ENCODE results near the gene TRERF1.

TRERF1 gene

GRCh38 chr6:42190554-42191183, 261.1 kb downstream of the TRERF1 start:
- peak; percentile 51 for DNase-seq (ENCODE audit: low read depth)
- TF ChIP-seq CTCF (conservative IDR thresholded peaks at IDR 0.05; ENCODE audit: low read depth, low read length) = no peak

GRCh38 chr6:42188406-42188805, 263.3 kb downstream of the TRERF1 start:
- H3K4me3 ChIP-seq (ENCODE audit: low read depth, low read length) = no peak overlapping the region

More at GRCh38 chr6:42190554-42191183, 261.1 kb downstream of the TRERF1 start:
- H3K4me3 ChIP-seq (ENCODE audit: low read depth, low read length) = no peak overlapping the region

DNA sequence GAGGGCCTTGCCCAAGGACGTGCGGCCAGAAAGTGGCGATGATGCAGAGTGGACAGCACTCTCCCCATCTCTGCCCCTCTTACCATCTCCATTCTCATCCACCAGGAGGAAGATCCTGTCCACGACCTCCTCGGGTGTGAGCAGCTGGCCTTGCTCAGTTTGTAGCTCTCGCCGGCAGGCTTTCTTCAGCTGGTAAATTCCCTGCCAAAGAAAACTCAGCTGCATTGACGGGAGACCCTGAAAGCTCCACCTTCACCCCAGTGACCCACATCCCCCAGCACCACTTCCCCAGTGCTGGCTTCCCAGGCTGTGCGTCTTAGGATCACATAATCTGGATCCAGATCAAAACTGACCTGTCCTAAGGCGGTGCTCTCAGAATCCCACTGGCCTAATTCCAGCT, 266.1 kb downstream of the TRERF1 start:
- no peak overlapping the region for H3K4me3 ChIP-seq (ENCODE audit: low read depth, low read length)
- DNase-seq (ENCODE audit: low read depth) = peak; percentile 48
- TF ChIP-seq CTCF (conservative IDR thresholded peaks at IDR 0.05; ENCODE audit: low read depth, low read length) = peak; percentile 32

More at GRCh38 chr6:42188406-42188805, 263.3 kb downstream of the TRERF1 start:
- no peak for DNase-seq (ENCODE audit: low read depth)
- TF ChIP-seq CTCF (conservative IDR thresholded peaks at IDR 0.05; ENCODE audit: low read depth, low read length) = no peak

GRCh38 chr6:42184475-42184874, 267.3 kb downstream of the TRERF1 start:
- TF ChIP-seq CTCF (conservative IDR thresholded peaks at IDR 0.05; ENCODE audit: low read depth, low read length) = no peak
- H3K4me3 ChIP-seq (ENCODE audit: low read depth, low read length) = no peak overlapping the region
- no peak for DNase-seq (ENCODE audit: low read depth)

DNA sequence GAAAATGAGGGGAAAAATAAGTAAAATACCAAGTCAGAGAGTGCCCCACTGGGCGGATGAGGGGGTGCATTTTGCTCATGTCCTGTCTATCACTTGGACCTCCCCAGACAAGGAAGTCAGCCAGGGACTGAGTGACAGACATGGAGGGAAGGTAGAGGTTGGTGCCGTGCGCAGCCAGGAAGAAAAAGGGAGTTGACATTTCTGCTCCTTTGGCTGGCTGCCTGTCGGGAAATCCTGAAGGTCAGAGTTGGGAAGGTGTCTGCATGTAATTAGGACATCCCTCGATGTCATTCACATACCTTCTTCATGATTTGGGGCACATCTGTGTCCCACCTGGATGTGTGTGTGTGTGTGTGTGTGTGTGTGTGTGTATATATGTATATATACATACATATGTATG, 269.6 kb downstream of the TRERF1 start:
- TF ChIP-seq CTCF (conservative IDR thresholded peaks at IDR 0.05; ENCODE audit: low read depth, low read length) = no peak
- no peak overlapping the region for H3K4me3 ChIP-seq (ENCODE audit: low read depth, low read length)
- no peak for DNase-seq (ENCODE audit: low read depth)

- TF ChIP-seq CTCF (conservative IDR thresholded peaks at IDR 0.05; ENCODE audit: low read depth, low read length) = no peak
- no peak overlapping the region for H3K4me3 ChIP-seq (ENCODE audit: low read depth, low read length)
- DNase-seq (ENCODE audit: low read depth) = no peak
Measured at GRCh38 chr6:42179945-42180313, 271.8 kb downstream of the TRERF1 start.

- DNase-seq (ENCODE audit: low read depth) = no peak
- H3K4me3 ChIP-seq (ENCODE audit: low read depth, low read length) = no peak overlapping the region
- no peak for TF ChIP-seq CTCF (conservative IDR thresholded peaks at IDR 0.05; ENCODE audit: low read depth, low read length)
Measured at GRCh38 chr6:42179261-42179944, 272.3 kb downstream of the TRERF1 start.

All from choroid plexus epithelial cell (primary cell).